ENCODE measurements around the gene PLEKHH2.
"Not testable (repeated sequence)": the region's sequence is repeated elsewhere in the genome, so short reads cannot be mapped to it uniquely, and the experiment has no call there.

Gene PLEKHH2

DNA sequence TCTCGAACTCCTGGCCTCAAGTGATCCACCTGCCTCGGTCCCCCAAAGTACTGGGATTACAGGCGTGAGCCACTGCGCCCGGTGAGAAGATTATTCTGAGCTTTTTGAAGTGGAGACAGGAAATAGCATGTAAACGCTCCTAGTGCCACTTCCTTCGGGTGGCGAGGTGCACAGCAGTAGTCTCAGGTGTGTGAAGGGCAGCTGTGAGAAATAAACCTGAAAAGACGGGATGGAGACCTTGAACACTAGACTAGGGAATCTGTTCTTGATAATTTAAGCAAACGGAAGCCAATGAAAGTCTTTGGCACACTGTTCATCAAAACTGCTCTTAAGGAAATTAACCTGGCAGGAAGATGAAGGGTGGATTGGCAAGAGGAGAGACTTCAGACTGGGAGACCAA lies 439 bp upstream of the PLEKHH2 start:
- no peak for DNase-seq (ENCODE audit: low read depth in 3 of 3)

DNA sequence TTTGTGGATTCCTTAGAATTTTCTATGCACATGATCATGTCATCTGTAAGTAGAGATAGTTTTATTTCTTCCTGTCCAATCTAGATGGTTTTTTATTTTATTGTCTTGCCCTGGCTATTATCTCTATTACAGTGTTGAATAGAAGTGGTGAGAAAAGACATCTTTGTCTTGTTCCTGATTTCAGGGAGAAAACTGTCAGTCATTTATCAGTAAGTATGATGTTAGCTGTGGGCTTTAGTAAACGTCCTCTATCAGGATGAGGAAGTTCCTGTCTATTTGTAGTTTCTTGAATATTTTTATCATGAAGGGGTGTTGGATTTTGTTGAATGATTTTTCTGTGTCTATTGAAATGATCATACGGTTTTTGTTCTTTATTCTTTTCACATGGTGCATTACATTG lies 5.3 kb downstream of the PLEKHH2 start:
- no peak for DNase-seq (ENCODE audit: low read depth in 3 of 3)

DNA sequence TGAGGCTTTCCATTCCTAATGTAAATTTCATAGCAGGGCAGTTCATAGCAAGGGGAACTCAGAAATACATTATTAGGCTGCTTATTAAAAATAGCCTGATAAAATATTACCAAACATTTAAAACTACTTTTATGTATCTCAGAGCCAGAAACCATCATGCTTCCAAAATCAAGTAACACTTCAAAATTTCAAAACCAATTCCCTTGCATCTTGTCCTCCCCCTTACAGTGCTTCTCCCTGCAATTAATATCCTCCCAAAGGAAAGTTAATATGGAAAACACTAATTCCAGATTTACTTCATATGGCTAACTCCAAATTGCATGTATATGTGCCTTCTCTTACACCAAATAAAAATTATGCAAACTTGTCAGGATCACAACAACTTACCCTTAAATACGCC lies 6.6 kb downstream of the PLEKHH2 start:
- no peak for DNase-seq (ENCODE audit: low read depth in 3 of 3)

DNA sequence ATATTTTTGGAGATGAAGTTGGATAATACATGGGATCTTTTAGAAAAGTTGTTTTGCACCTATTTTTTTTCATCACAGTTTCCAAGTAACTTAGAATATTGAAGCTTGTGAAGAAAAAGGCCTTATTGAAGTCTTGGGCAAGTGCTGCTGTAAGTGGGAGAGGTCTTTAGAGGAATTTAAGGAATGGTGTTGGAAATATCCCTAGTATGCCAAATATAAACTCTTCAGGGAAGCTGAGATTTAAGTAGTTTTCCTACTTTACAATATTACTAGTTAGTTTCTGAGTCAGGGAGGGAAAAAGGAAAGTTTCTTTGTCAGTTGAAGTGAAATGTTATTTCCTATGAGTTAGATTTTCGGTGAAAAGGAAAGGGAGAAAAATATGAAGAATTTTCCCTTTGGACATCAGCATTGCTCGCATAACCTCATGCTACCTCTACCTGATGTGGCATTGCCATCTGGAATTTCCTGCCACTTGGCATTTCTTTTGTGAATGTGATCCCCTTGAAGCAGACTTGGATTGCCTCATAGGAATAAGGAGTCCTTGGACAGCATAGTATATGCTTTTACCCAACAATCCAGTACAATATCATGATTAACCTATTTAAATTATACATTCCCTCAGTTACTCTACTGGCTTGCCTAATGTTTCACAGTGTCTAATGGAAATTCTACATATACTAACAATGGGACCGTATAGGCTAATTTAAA lies 12.1 kb downstream of the PLEKHH2 start:
- no peak for DNase-seq (ENCODE audit: low read depth in 3 of 3)

DNA sequence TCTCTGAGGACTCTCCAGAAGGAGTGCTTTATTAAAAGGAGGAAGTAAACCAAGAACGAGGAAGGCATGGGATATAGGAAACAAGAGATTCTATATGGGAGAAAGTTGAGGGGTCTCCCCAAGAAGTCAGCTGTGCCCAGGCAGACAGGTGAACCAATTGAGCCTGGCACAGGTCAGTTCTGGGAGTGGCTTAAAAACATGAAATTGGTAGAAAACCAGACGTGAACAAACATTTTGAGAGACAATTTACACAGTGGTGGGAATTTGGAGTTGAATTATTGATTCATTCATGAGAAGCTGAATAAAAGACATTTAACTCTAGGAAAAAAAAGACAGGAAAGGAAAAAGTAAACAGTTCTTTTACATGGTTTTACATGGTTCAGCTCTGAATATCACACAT lies 16.4 kb downstream of the PLEKHH2 start:
- DNase-seq (ENCODE audit: low read depth in 3 of 3): no peak

DNA sequence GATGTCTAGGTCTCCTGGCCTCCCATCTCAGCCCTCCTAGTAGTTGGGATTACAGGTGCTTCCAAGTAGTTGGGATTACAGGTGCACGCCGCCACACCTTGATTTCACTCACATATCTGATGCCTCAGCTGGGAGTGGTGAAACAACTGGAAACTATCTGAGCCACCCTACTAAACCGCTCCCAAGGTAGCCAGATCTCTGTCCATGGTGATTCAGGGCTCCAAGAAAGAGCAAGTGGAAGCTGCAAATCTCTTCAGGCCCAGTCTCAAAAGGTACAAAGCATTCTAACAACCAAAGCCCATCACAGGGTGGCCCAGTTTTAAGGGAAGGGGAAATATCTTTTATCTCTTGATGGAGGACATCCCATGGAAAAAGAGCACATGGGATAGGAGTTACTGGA lies 20.2 kb downstream of the PLEKHH2 start:
- DNase-seq (ENCODE audit: low read depth in 3 of 3): no peak

DNA sequence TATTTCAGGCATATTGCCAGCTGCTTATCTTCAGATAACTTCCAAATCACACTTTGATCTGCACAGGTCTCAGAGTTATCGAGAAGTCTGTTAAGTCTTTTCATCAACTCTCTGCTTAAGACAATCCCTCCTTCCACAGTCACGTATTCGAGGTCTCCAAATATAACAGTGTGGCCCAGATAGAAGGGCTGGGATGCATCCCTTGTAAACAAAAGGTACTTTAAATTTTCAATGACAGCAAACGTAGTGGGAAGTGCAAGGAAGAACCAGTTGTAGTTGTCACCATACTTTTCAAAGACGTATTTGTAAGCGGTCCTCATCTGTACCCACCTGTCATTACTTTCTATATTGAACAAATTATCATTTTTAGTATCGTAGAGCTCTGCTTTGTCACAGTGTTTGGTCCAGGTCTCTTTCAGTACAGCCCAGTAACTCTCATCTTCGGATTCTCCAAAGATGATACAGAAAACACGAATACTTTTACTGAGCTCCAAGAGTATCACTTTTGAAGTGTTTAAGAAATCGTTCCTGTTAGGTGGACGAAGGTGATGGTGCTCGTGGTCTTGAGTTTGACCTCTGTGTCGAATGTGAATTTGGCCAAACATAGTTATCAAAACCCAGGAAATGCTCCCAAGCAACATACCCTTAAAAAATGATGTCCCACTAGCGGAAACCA lies 38.7 kb downstream of the PLEKHH2 start:
- DNase-seq (ENCODE audit: low read depth in 3 of 3): no peak

DNA sequence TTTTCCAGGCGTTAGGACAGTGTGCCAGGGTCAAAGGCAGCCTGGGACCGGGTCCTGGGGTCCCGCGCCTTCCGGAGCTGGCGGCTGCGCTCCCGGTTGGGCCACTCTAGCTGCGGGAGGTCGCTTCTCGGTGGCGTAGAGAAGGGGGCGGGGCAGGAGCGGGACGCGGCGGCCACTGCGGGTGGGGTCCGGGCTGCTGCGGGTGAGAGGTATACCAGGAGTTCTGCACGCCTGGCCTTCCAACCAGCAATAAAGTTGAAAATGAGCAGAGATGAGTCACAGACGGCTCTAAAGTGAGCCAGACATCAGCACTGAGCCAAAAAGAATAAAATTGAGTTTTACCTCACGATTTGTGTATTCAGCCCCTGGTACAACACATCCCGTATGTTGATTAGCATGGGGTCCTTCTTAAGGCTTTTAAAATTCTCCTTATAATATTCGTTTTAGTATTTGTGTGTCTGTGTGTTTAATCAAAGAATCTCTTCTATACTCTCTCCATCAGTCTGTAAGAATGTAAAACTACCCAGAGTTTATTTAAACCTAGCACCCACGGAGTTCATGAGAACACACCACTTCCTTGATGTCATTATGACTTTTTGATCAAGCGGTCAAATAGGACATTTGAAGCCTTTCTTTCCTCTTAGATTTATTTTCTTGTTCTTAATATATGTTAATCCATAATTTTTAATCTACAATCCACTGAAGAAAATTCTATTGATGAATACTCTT lies 39.4 kb downstream of the PLEKHH2 start, which contains the start of gene C1GALT1C1L:
C1GALT1C1L (minus strand) TSS at position 108 of the 729 bp plus-strand sequence; CDS start at position 1, 107 bp downstream.
- peak in 2 of 3 experiments; percentile 5 to 43 for DNase-seq (ENCODE audit: low read depth in 3 of 3)

DNA sequence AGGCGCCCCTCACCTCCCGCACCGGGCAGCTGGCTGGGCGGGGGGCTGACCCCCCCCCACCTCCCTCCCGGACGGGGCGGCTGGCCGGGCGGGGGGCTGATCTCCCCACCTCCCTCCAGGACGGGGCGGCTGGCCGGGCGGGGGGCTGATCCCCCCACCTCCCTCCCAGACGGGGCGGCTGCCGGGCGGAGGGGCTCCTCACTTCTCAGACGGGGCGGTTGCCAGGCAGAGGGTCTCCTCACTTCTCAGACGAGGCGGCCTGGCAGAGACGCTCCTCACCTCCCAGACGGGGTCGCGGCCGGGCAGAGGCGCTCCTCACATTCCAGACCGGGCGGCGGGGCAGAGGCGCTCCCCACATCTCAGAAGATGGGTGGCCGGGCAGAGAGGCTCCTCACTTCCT lies 40.7 kb downstream of the PLEKHH2 start:
- DNase-seq (ENCODE audit: low read depth in 3 of 3): not testable (repeated sequence)

DNA sequence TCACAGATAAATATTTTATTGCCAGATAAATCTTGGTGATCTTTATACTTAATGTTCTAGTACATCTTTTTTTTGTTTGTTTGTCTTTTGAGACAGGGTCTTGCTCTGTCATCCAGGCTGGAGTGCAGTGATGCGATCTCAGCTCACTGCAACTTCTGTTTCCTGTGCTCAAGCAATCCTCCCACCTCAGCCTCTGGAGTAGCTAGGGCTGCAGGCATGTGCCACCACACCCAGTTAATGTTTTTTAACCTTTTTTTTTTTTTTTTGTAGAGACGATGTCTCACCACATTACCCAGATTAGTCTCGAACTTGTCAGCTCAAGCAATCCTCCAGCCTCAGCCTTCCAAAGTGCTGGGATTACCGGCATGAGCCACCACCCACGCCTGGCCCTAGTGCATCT lies 48.3 kb downstream of the PLEKHH2 start:
- DNase-seq (ENCODE audit: low read depth in 3 of 3): no peak

DNA sequence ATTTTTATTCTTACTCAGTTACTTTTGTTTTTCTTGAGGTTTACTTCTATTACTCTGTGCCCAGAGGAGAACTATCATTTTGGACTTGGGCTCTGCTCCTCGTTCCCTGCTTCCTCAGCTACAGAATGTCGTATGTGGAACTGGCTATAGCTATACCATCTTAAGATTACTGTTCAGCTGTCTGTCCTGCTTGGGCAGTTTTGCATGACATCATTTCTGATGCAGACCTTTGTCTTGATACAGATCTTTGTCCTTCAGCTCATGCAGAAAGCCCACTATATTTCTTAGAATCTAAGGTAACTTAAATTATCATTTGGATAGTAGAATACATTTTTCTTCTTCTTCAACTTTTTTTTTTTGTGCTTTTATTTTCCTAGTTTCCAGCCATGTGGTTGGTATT lies 52.9 kb downstream of the PLEKHH2 start:
- DNase-seq (ENCODE audit: low read depth in 3 of 3): no peak

DNA sequence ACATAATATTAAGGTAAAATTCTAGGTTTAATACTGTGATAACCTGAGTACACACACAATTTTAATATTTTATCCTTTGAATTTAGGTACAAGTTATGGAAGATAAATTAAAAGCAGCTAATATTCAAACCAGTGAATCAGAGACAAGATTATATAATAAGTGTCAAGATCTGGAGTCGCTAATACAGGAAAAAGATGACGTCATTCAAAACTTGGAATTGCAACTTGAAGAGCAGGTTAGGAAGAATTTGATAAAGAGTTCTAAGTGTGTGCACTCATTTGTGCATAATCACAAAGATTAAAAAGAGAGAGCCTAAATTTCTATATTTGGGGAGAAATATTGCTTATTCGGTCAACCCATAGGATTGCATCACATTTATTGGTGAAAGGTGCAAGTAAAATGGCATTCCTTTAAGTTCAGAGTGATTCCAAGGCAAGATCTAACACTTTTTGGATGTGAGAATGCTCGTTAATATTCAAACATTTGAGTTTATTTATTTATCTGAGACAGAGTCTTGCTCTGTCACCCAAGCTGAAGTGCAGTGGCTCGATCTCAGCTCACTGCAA lies 55.5 kb downstream of the PLEKHH2 start:
- no peak for DNase-seq (ENCODE audit: low read depth in 3 of 3)

DNA sequence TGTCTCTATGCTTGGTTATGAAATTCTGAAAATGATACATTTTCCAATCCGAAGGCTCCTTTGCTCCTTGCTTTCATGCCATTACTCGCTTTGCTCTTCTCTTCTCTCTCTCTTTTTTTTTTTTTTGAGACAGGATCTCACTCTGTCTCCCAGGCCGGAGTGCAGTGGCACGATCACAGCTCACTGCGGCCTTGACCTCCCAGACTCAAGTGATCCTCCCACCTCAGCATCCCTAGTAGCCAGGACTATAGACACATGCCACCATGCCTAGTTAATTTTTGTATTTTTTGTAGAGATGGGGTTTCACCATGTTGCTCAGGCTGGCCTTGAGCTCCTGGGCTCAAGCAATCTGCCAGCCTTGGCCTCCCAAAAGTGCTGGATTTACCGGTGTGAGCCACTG lies 61.1 kb downstream of the PLEKHH2 start:
- not testable (repeated sequence) for DNase-seq (ENCODE audit: low read depth in 3 of 3)

DNA sequence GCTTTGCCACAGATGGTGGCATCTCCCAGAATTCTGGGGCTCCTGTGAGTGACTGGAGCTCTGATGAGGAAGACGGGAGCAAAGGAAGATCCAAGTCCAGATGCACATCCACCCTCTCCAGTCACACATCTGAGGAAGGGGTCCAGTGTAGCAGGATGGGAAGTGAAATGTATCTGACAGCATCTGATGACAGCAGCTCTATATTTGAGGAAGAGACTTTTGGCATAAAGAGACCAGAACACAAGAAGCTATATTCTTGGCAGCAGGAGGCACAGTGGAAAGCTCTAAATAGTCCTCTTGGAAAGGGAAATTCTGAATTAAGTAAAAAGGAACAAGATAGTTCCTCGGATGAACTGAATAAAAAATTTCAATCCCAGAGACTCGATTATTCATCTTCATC lies 62.7 kb downstream of the PLEKHH2 start:
- DNase-seq (ENCODE audit: low read depth in 3 of 3): no peak

DNA sequence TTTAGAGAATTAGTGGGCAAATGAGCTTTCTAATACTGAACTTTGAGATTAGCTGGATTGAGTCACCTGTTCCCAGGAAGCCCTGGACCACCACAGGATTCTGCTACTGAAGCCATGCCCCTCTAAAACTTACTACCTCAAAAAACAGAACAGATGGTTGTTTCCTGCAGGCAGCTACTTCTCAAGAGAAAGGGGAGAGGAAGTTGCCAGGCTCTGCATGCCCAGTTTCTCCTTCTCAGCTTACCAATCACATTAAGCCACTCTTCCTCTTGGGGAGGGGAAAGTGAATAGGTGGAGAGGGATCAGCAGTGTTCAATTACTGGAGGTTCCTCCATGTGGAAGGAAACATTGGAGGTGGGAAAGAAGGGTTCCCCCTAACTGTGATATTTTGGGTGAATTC lies 64.1 kb downstream of the PLEKHH2 start:
- no peak for DNase-seq (ENCODE audit: low read depth in 3 of 3)

DNA sequence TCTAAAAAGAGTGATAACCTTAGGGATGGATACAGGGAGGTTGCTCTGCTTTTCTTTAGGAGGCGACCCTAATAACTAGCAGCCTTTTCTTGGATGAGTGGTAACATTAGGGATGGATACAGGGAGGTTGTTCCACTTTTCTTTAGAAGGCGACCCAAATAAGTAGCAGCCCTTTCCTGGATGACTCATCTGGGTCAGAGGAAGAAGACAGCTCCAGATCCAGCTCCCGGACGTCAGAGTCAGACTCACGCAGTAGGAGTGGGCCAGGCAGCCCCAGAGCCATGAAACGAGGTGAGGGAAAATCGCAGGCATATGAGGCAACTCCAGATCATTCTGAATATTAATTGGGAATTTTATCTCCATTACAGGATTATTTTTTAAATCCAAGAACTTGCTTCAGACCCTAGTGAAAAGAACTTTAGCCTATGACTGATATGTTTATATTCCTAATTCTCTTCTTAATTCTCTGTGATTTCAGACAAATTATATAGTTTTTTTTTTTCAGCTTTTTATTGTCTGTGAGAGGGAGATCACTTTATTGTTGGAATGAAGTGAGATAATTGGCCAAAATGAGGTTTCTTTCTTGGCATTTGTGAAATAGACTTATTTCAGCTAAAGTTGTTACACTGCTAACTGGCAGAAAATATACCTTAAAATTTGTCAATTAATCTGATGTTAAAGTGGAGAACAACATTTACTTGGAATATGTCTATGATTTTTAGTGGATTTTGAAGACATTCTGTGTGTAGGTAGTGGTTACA lies 70.4 kb downstream of the PLEKHH2 start:
- DNase-seq (ENCODE audit: low read depth in 3 of 3): no peak

DNA sequence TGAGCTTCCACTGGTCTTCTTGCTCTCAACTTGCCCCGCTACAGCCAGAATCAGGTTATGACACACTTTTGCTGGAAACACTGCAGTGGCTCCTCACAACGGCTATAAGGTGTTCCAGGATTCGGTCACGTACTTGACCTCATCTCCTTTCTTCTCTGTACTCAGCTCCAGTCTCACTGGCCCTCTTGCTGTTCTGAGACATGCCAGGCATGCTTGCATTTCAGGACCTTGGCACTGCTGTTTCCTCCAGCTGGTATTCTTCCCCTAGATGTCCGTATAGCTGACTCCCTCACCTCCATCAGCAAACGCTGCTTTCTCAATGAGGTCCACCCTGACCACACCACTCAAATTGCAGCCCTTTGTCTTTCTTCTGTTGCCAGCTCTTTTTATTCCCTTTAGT lies 71.1 kb downstream of the PLEKHH2 start:
- DNase-seq (ENCODE audit: low read depth in 3 of 3): no peak

DNA sequence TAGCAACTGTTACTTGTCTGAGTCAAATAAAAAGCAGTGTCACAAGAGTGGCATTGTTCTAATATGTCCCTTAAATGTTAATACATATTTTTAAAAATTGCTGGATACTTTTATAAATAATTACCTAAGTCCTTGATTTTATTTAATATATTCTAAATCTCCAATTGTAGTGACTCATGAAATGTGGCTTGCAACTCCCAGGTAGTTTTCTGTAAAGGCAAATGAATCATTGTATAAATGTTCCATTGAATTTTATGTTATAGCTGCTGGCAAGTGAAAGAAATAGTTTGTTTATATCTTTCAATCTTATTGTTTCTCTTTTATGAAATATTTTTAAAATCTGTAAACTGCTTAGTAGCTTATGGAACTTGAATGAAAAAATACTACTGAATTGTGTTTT lies 71.8 kb downstream of the PLEKHH2 start:
- no peak for DNase-seq (ENCODE audit: low read depth in 3 of 3)

DNA sequence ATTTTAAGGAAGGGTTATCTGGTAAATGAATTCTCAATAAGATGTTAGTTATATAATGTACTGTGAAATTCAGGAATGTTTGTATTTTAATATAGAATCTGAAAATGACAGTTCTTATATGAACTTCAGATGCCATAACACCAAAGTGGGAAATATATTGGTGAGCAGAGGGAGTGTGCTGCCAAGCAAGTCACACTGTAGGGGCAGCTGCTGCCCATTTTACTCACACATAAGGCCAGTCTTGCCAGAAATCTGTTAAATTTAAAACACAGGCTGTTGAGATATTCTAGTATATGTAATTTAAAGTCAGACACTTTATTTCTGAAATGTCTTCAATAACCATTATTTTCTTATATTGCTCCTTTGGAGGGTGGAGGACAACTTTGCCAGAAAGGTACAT lies 73.8 kb downstream of the PLEKHH2 start:
- no peak for DNase-seq (ENCODE audit: low read depth in 3 of 3)

DNA sequence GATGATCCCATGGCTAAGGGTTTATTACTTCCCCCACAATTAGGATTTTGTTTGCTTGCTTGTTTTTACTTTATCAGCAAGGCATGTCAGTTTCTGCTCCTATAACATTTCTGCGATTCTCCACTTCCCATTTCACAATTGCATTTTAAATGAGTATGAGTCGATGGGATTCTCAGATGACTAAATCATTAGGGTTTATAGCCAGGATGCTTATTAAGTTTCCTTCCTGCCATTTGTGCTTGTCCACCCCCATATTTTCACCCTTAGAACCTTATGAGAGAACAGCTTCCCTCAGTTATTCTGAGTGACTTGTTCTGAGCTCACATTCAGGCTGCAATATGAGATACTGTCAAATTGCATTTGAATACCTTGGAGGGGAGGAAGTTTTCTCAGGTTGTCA lies 77.1 kb downstream of the PLEKHH2 start:
- DNase-seq (ENCODE audit: low read depth in 3 of 3): no peak

DNA sequence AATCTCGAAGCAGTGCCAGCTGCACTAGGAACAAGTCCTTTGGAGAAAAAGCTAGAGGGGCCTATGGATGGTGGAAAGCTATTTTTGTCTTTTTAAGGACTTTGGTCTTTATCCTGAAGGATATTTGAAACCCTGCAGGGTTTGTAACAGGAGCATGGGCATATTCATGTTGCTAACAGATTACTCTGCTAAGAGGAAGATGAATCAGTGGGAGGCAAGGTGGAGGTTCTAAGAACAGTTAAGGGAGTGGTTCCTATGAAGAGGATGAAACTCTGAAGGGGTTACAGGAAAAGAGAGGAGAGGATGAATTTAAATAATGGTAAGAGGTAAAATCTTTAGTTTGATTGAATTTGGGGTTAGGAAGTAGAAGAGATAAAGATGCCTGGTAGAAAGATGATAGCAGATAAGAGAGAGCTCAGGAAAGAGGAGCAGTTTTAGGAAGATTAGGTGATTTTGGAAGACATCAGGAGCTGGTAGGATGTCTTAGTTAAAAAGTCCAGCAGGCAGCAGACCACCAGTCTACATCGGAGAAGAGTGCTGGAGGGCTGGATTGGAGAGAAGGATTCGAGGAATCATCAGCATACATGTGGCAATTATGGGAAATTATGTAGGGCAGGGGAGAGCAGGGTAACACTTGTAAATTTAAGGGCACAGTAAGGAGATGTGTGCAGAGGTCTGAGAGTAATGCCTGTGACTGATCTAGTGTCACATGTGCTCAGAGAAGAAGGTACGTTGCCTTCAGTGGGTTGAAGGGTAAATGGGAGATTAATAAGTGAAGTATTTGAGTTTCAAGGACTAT lies 78.4 kb downstream of the PLEKHH2 start:
- DNase-seq (ENCODE audit: low read depth in 3 of 3): no peak

Measured in stimulated activated CD4-positive, alpha-beta T cell treated with anti-CD3 and anti-CD28 coated beads, TNF-alpha, amount 100 ng/mL, for 24 hours (primary cell).